ENCODE results near the gene SCGB2B2.

GRCh38 chr19:34664870-34665269 is 12.1 kb downstream of the SCGB2B2 start:
- TF ChIP-seq CTCF (IDR thresholded peaks at IDR 0.05; ENCODE audit: insufficient read depth, low read length, poor library complexity, severe bottlenecking) (no peak), EZH2phosphoT487 (conservative IDR thresholded peaks at IDR 0.05; ENCODE audit: low read length) (no peak)
